GM18873 (cell line): ENCODE measurements around the gene MEGF10.

Experiments used
- ATAC-seq: cut with Tn5 transposase; IDR thresholded peaks from one replicate; pipeline ENCODE4 v1.9.1; 2021; ENCODE audit warnings: mild to moderate bottlenecking, moderate library complexity, moderate number of reproducible peaks; ENCODE audit not compliant: unreplicated experiment, low FRiP score

Gene MEGF10

DNA sequence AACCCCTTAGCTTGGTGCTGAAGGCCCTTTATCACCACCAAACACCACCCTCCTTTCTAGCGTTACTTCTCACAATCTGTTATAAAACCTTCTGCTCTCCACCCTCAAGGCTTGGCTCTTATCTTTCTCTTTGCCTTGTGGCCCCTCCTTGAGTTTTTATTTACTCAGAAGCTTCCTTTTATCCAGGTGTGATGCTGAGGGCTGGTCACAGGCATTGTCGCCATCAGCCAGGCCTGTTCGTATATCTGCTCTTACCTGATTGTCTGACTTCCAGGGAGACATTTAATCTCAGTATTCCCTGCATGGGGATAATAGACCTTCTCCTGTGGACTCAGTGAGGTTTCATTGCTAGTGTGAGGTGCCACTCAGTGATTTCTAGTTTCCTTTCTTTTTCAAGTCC, 34.2 kb downstream of the MEGF10 start:
- ATAC-seq = no peak

GRCh38 chr5:127326431-127326830, 35.8 kb downstream of the MEGF10 start:
- ATAC-seq = no peak

GRCh38 chr5:127326976-127327755, 36.6 kb downstream of the MEGF10 start:
- no peak for ATAC-seq

GRCh38 chr5:127330116-127330515, 39.5 kb downstream of the MEGF10 start:
- no peak for ATAC-seq

GRCh38 chr5:127331890-127332649, 41.5 kb downstream of the MEGF10 start:
- ATAC-seq = no peak

DNA sequence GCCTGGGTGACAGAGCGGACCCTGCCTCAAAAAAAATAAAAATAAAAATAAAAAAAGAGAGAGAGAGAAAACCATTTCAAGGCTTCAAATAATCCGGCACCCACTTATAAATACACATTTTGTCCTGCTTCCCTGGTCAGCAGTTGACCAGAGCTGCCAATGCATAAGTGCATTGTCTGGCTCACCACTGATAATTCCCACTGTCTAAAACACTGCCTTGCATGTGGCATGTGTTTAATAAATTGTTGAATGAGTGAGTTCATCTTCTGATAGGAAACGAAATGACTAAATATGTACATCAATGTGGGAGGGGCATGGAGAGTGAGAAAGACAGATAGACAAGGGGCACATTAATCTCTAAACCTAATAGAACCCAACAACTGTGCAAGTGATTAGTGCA, 42.9 kb downstream of the MEGF10 start:
- ATAC-seq = no peak

DNA sequence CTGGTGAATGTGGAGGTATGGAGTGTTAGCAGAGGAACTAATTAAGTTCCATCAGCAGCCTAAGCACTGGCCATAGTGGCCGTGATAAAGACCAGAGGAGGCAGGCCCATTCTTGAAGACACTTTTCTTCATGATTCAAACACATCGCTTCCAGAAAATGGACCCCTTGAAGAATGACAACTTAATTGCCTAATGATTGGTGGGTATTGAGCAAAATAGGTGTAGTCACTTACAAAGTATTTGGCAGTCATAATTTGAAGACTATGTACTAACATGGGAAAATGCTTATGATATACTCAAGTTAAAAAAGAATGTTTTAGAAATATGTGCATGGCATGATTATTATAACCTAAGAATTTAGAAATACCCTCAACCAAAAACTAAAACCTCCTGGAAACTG, 44.8 kb downstream of the MEGF10 start:
- no peak for ATAC-seq

GRCh38 chr5:127337876-127338275, 47.3 kb downstream of the MEGF10 start:
- no peak for ATAC-seq

DNA sequence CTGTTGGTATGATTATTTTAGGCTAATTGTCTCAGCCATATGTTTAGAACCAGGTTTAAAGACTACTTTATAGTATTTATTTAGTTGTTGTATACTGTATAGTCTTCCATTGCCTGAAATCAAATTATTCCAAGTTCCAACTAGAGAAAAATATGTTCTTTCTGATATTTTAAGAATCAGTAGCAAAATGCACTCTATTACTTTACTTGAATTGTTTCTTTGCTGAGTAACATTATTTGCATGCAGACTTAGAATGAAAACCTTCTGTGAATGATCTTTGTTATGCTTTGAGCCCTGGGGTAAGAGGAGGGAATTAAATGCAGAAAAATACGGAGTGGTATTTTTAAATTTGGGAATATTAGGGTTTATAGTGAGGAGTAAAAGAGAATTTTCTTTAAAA, 47.9 kb downstream of the MEGF10 start:
- no peak for ATAC-seq

DNA sequence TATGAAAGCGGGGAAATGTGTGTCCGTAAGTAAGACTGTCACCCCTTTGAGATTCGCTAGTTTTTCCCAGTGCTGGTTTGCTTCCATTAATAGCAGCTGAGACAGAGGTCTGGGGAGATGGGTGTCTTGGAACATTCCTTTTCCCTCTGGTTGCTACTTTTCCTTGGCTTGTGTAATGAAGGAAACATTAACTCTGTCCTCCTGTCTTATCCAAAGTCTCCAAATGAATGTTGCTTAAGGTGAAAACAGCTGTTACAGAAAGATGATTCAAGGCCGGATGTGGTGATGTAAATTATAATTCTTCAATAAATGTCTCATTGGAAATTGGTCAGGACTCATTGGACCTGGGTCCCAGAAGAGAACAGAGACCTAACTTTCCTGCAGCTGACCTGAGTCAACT, 50.0 kb downstream of the MEGF10 start:
- ATAC-seq = no peak

DNA sequence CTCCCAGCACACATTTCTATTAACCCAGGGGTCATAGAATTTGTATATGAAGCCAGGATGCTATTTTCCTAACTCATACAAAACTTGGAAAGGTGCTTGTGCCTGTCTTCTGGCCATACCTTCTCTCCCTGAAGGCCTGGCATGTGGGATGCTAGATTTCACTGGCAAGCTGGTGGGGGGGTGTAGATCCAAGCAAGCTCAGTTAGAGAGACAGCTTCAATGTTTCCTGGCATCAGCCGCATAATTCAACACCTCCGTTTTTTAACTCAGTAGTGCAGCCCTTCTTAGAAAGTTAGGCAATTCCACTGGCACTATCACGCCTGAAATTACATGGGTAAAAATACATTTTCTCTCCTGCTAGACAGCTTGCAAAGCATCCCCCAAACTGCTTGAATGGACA, 51.8 kb downstream of the MEGF10 start:
- ATAC-seq = no peak

GRCh38 chr5:127343313-127343712, 52.7 kb downstream of the MEGF10 start:
- ATAC-seq = no peak

GRCh38 chr5:127343866-127344265, 53.3 kb downstream of the MEGF10 start:
- ATAC-seq = no peak

DNA sequence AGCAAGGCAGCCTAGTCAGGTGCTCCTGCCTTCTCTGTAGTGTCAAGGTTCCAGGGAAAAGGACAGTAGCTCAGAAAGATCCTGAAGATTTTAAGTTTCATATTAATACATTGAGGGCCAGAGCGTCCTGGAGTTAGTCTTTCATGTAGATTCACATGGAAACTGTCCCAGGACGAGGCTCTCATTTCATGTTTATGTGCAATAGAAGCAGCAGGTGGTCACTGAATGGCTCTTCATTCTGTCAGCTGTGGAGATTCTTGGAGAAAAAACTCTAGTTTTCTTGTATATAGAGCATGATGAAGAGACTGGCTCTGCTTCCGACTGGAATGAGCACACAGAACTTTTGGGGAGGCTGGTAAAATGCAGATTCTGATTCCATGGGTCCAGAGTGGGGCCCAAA, 54.3 kb downstream of the MEGF10 start:
- ATAC-seq = no peak

GRCh38 chr5:127351418-127351817, 60.8 kb downstream of the MEGF10 start:
- no peak for ATAC-seq

GRCh38 chr5:127352068-127352467, 61.5 kb downstream of the MEGF10 start:
- no peak for ATAC-seq

DNA sequence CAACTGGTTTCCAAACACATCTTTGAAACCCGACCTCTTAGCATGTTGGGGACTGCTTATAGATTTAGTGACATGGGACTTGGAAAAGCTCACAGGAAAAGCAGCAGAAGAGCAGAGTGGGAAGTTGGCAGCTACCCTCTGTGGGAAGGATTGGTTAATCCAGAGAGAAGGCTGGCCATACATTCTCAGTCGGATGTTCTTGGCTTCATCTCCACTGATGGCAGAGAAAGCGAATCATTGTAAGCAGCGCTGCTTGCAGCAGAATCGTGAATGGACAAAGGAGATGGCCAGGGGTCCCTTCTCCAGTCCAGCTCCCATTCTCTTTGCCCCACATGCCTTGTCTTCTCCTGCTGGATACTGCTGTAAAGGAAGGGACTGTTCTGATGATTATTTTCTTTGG, 62.7 kb downstream of the MEGF10 start:
- no peak for ATAC-seq

DNA sequence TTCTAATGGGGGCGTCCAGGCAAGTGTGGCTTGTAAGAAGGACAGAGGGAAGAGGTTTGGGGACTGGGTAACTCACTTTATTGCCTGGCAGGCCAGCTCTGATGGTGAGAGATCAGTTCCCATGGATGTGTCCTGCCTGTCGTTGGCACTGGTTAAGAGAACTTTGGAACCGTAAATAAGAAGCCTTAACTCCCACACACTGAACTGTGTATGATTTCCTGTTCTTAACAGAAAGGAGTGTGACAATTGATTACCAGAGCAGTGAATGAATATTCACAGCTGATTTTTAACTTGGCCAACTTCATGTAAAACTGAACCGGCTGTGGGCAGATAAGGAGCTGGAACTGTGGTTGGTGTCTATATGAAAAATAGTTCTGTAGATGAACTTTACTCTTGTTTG, 63.2 kb downstream of the MEGF10 start:
- no peak for ATAC-seq

DNA sequence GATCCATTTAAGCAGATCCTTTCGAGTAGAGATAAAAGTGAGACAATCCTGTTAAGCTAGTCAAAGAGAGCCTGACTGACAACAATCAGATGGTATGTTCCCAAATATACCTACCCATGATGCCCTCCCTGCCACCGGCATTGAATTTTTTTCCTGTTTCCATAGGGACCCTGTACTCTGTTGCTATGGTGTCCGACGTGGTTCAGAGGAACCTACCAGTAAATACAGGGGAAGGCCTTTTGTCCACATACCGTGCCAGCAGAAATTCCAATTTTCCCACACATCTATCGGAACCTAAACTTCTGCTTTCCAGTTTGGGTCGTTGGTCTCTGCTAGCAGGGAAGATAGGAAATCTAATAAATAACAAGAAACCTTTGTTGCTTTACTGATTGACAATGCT, 64.7 kb downstream of the MEGF10 start:
- ATAC-seq = no peak

DNA sequence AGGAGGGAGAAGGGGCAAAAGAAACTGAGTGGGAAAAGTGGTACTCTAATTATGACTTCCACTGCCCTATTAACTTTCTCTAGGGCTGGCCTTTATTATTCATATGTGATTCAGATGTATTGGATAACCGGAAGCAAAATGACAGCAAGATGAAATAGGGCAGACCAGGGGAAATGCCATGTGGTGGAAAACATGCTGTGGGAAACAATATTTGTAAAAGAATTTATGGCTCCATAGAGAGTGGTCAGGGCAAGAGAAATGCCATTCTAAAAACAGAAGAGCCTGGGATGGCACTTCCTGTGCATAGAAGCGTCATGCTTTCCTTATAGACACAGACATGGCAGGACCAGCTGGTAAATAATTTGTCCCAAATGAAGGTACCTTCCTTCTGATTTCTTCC, 67.7 kb downstream of the MEGF10 start:
- no peak for ATAC-seq

GRCh38 chr5:127358740-127359139, 68.1 kb downstream of the MEGF10 start:
- ATAC-seq = no peak

GRCh38 chr5:127359502-127359901, 68.9 kb downstream of the MEGF10 start:
- ATAC-seq = no peak
